ENCODE measurements around the gene RELN. TPM values are rescaled to one million over a fixed set of nuclear protein-coding genes. Genes with fewer than 3 reads are reported as not detected.

Gene RELN
- total RNA-seq, 1 donor from 2014 or later, result 1.8 TPM

DNA sequence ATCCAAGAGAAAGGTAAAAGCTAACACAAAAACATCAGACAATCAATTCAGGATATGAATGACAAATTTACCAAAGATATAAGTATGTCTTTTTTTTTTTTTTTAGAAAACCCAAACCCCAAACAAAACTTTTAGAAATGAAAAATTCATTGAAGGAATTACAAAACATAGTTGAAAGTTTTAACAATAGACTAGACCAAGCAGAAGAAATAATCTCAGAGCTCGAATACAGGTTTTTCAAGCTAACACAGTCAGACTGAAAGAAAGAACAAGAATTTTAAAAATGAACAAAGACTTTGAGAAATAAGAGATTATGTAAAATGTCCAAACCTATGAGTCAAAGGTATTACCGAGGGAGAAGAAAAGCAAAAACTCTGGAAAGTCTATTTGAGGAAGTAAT, 345.1 kb downstream of the RELN start:
- no peak for DNase-seq (ENCODE audit: low spot score)

DNA sequence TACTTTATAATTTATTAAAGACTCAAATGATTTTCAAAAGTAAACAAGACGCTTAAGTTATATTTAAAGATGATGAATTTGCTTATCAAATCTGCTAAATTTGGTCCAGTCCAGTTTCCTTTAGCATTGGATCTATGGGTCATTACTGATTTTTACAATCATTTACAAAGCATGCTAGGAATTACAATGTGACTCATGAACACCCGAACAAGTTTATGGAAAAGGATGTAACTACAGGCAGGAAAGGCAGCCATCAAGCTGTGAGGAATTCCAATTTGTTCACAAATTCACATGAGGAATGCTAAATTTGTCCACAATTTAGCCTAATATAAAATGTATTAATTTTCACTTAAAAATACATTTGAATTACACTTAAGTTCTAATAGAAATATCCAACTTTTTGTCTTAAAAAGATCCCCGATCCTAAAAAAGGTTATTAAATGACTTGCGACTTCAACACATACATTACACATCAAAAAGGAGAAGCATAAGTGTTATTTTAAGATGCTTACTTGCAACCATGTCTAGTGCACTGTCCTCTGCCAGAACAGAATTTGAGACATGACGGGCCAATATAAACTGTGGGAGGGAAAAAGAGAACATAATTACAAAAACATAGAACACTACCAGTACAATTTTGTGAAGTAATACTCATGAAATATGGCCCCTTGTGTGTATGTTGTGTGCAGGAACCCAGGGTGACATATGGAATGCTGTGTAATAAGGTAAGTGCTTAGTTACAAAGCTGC, 349.3 kb downstream of the RELN start:
- DNase-seq (ENCODE audit: low spot score), result no peak

DNA sequence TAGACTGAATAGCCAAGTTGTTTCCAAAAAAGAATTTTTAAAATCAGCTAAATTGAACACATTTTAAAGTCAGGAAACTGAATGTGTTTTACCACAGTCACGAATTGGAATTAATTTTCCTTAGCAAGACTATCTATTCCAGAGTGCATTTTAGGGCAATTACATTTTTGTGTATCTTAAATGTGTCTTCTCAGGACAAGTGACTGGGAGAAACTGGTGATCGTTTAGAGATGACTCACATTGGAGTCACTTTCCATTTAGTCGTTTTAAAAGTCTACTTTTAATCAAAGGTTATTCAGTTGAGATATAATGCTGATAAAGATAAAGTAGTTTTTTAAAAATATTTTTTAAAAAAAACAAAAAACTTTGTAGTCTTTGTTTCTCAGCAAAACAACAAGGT, 351.7 kb downstream of the RELN start:
- DNase-seq (ENCODE audit: low spot score), result no peak

DNA sequence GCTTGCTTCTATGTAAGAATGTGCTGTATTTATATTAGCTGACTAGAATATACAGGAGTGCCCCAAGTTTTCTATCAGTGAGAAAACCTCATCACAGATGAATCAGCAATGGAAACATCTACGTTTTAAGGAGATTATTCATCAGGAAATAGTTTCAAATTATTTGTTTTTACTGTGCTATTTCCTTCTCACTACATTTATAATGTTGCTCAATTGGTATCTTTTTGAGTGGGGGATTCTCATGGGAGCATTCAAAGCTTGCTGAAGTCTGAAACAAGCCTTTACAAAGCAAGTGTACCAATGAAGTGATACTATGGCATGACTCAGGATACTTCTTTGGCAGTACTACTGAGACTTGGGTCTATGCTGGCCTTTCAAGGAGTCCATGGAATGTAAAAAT, 352.4 kb downstream of the RELN start:
- no peak for DNase-seq (ENCODE audit: low spot score)

DNA sequence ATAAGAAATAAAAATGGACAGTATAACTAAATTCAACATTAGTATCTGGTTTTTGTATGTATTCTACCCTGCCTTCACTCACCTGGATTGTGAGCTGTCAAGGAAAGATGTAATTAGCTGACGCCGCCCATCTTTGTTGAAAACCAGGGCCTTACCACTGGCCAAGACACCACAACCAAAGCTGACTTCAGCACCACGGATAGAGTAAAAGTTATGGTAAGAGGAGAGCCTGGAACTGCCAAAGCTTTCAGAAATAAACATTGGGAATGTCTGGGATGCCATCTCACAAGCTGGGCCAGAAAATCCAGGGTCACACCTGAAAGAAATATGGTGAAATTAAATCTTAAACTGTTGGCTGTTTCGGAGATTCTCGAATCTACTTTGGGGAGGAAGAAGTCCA, 353.3 kb downstream of the RELN start:
- DNase-seq (ENCODE audit: low spot score), result no peak

DNA sequence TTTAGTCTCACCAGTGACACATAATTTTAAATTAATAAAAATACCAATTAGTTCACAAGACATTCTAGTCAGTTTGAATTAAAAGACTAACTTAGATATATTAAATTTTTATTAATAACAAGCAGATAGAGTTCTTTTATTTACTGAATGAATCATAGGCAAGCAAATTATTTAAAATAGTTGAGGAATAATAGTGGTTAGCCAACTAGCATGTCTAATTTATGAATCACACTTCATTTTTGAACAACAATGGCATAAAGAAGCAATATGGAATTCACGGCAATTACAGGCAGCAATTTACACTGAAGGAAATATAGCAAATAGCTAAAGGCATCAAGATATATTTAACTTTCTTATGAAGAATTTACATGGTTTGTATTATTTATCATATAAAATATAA, 356.5 kb downstream of the RELN start:
- no peak for DNase-seq (ENCODE audit: low spot score)

DNA sequence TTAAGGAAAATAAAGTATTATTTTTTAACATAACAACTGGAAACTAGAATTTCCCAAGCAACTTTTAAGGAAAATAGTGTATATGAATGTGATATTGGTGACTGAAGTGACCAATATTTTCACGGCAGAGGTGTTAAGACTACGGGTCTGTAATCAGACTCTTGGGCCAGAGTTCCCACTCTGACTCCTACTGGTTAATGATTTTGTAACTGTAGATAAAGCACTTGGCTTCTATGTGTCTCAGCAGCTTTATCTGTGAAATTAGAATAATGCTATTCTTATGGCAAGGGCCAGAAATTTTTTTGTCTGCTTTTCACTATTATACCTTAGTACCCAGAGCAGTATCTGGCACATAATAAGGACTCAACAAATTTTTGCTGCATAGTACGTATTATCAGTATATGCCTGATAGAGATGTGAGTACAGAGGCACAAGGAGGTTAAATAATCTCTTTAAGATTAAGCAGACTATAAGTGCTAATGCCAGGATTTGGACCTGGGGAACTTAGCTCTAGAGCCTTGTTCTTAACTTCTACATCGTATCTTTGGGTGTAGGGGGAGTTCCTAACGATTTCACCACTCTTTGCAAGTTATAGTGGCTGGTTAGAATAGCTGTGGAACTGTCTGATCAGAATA, 357.3 kb downstream of the RELN start:
- no peak for DNase-seq (ENCODE audit: low spot score)

DNA sequence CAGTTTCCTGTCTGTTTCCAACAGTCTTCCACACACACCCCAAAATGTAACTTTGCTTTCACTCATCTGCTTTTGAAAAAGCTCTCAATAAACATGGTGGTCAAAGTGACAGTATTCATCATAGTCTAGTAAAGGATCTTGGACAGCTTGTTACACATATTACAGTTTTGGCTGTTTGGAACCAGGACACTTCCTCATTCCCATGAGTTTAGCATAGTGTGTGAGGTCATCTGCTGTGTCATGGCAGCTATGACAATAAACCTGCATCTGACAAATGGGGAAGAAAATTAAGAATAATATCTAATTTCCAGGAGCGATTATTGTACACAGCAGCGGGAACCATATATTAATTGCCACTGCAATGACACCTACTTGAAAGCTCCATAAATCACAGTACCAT, 359.1 kb downstream of the RELN start:
- no peak for DNase-seq (ENCODE audit: low spot score)

DNA sequence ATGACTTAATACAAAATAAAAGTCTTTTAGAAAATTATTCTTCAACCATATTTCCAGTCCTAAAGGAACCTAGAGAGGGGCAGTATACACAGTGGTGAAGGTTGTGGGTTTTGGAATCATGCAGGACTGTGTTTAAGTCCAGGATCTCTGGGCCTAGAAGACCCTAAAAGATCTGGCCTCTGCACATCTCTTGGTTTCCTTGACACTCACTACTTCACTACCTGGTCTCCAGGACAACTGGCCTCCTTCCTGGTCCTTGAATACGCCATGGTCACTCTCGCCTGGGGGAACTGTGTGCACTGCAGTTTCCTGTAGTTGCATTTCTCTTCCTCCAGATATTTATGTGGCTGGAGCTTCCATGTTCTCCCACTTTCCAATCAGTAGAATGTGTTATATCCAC, 360.7 kb downstream of the RELN start:
- no peak for DNase-seq (ENCODE audit: low spot score)

DNA sequence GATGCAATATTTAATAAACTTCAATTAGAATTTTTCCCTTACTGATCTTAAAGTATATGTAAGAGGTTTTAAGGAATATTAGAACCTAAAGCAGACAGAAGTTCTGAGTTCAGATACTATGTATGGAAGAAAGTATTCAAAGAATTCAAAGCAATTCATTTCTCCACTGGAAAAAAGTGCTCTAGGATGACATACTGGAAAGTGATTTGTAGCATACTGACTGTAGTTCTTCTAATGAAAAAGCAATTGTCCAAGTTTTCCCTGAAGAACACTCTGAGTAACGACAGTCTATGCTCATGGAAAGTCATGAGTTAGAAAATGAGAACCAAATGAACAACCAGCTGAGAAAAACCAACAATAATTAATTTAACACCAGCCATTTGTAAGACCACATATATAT, 362.7 kb downstream of the RELN start:
- no peak for DNase-seq (ENCODE audit: low spot score)

DNA sequence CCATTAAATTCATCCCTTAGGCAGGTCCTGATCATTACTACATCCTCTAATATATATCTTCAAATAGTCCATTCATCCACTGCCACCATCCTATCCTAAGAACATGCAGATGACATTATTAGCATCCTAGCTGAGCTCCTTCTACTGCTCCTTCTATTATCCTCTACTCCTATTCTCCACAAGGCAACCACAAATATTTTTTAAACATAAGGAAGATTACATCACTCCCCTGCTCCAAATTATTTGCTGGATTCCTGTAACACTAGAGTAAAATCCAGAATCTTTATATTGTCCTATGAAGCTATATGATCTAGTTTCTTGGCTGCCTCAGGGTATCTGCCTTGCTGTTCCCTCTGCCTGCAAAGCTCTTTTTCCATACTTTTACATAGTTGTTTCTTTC, 367.2 kb downstream of the RELN start:
- no peak for DNase-seq (ENCODE audit: low spot score)

DNA sequence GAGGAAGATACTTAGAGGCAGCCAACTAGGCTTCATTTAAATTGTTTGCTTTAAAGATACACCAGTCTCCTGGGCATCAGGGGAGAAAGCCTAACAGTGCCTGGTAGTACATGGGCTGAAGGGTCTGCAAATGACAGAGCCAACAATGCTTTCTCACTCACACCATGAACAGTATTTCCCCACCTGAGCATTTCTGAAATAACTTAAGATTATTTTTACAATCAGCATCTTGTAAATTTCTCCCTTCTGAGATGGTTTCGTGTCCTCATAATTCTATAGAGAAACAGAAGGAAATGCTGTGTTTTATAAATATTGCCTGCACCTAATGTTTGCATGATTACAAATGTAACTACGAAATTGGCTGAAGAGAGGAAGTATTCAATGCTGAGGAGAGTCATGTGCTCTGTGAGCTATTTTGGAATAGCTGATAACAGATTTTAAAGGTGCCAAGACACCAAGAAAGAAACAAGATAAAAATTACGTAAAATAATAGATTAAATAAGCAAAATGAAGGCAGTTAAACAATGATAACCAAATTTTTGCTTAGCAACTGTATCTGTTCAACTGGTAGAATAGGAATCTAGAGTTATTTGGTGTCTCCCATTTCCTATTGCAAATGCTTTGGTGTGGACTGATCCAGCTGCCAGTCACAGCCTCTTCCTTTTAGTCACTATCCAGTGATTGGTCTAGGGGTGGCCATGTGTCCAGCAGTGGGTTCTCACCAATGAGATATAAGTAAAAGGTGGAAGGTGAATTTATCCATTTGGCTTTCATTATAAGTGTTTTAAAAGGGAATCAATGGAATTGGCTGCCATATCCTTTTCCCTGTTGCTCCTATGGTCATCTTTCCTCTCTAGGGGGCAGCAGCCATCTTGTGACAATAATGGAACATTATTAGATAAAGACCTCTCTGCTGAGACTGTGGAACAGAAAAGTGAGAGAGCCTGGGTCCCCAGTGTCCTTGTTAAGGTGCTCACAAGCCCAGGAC, 375.5 kb downstream of the RELN start:
- DNase-seq (ENCODE audit: low spot score), result no peak

DNA sequence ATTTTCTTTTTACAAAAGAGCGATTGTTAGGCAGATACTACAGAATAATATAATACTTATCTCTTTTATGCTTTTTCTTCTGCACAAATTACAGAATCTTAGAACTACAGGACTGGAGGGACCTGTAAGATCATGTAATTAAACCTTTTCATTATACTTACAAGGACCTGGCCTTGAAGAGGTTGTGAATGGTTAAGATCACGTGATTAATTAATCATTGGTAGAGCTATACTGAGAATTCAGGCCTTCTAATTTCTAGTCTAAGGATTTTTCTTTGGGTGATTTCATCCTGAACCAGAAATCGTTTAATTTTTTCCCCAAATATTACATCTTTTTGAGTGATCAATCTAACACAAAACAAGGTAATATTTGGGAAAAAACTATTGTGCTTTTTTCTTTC, 379.7 kb downstream of the RELN start:
- DNase-seq (ENCODE audit: low spot score), result no peak

DNA sequence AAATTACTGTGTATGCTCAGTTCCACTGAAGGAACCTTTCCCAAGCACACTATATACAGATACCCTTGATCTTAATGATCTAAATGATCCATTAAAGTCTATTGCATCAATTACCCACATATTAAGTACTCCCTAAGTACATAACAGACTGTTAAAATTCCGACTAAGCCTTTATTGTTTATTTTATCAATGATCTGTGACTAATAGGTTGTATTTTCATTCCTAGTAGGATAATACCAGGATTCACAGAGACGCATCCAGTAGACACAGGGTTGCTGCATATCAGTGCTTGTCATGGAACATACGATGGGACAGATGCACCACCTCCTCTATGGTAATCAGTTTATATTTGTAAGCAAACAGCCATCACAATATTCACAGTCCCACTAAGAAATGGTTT, 383.8 kb downstream of the RELN start:
- DNase-seq (ENCODE audit: low spot score), result no peak

DNA sequence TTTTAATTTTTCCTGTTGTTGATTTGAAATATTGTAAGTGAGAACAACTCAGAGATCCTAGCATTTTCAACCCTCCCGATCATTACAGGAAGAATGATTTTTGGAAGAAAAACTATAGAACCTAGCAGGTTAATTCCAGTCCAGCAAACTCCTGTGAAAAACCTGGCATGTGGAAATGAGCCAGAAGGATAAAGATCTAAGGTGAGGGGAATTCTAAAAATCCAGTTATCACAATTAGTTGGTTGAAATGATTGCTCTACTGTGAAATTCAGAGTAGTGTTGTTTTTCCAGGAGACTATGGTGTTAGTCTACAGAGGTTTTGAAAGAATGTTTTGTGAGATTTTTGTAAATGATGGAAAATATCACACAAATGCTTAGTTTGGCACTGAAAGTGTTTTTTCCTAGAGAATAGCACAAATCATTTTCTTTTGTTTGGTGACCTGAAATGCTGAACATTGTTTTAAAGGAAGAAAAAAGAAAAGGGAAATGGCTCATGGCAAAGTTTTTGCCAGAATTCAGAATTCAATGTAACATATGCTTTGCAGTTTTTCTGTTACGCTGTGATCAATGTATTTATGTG, 391.0 kb downstream of the RELN start:
- no peak for DNase-seq (ENCODE audit: low spot score)

DNA sequence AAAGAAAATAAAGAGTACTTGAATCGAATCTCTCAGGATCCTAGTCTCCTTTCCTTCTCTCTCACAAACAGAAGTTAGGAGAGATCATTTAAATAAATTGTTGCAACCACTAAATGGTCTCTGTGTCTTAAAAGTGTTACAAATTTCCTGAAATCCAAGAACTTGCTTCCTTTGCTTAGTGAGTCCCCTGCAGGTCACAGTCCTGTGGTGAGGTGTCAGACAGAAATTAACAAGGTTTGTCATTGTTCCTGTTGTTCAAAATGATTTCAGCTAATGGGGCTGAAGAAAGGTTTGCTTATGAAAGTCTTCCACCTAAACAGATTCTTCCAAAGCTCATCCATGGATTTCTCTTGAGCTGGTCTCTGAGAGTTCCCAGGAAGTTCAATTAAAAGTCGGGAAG, 391.9 kb downstream of the RELN start:
- DNase-seq (ENCODE audit: low spot score), result no peak

DNA sequence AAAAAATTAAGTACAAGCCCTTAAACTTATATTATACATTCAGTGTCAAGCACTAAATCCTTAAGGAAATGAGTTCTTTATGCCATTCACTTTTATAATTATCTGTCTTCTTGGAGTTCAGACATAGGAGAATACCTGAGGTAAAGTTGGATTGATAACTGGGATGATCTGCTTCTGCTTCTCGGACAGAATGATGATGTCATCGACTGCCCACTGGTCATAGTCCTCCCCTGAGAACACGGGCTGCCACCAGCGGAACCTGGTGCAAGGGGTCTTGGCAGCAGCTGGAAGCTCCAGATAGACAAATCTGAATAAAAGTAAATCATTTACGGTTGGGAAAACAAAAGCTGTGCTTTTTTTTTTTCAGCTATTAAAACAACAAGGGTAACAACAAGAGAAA, 395.3 kb downstream of the RELN start:
- DNase-seq (ENCODE audit: low spot score), result no peak

DNA sequence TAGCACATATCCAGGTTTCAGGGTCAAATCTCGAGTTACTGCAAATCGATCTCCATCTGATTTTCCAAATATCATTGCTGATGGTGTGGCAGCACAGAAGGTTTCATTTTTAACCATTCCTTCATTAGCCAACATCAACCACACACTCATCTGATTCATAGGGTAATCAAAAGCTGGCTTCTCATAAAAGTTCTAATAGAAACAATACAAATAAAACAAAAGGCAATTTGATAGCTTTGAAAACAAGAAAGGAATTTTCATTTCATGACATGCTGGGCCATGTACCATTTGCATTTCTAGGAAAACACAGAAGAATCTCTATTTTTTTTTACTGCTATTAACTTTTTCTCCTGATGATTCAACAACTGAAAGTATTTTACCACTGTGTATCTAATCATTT, 395.8 kb downstream of the RELN start:
- no peak for DNase-seq (ENCODE audit: low spot score)

DNA sequence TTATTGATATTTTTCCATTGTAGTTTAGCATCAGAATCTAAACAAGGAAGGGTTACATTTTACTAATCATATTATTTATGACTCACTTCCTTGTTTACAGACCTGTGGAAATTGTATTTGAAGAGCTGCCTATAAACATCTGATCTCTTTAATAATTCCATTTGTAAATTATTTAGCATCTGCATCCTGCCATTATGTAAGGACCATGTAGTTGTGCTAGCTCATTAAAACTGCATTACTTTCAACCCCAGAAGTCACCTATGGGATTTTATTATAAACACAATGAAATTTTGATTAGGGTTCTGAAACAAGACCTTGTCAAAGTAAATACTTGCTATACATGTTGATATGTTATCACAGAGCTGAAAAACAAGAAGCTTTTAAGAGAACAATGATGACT, 396.6 kb downstream of the RELN start:
- no peak for DNase-seq (ENCODE audit: low spot score)

DNA sequence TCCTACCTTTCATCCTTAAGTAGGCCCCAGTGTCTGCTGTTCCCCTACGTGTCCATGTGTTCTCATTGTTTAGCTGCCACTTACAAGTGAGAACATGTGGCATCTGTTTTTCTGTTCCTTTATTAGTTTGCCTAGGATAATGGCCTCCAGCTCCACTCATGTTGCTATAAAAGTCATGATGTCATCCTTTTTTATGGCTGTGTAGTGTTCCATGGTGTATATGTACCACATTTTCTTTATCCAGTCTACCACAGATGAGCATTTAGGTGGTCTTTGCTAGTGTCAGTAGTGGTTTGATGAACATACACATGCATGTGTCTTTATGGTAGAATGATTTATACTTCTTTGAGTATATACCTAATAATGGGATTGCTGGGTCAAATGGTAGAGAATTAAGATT, 397.3 kb downstream of the RELN start:
- no peak for DNase-seq (ENCODE audit: low spot score)

DNA sequence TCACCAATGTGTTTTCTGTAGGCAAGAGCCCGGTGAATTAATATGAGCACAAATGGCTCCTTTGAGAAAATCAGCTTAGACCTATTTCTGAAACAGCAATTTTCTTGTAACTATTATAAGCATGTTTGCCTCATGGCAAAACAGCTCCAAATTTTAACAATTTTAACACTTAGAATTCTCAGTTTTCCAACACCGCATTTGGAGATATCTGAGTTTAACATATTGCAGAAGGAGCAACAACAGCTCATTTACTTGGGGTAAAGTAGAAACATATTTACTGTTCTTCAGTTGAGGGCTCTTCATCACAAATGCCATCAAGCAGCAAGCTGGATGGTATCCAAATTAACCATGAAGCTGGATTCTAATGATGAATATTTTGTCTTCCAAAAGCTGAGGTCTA, 409.4 kb downstream of the RELN start:
- DNase-seq (ENCODE audit: low spot score), result no peak

DNA sequence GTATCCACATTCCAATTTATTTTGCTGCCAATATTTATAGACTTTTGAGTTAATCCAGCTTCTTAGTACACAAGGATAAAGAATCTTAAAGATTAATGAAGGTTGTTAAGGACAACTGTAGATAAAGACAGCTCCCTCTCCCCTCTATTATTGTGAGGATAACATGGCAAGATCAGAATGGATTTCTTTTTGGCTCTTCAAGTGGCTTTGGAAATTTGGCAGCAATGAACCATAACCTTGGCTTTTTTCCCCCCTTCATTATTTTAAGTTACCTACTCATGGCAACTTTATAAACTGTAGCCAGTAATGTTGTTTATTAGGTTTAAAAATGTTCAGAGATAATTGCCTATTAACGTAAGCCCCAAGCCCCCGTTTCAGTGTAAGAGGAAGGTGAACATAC, 412.4 kb downstream of the RELN start:
- no peak for DNase-seq (ENCODE audit: low spot score)

Measured in mesenteric fat pad (tissue), 1 donor.